ENCODE measurements around the gene STOML3.
A peak's percentile ranks its signal among the peaks of the same experiment; 100 is the strongest.
"Not testable (repeated sequence)": the region's sequence is repeated elsewhere in the genome, so short reads cannot be mapped to it uniquely, and the experiment has no call there.

STOML3 gene

GRCh38 chr13:39025433-39025839 is 34.8 kb upstream of the STOML3 start:
- no peaks in the 10 kb centered on the region for H3K27me3 ChIP-seq (ENCODE audit: insufficient read depth, low read length)
- no peaks in the 10 kb centered on the region for H3K9me3 ChIP-seq (ENCODE audit: insufficient read depth, low read depth, low read length)
- no peak overlapping the region for H3K4me3 ChIP-seq (ENCODE audit: low read length)
- H3K9ac ChIP-seq (ENCODE audit: low read depth, low read length): no peak overlapping the region
- peaks cover 95% of the 10 kb centered on the region for H3K36me3 ChIP-seq (ENCODE audit: insufficient read depth, low read length)
- 58% methylated on average over 1 of the region's 2 CpGs for WGBS
- H3K27ac ChIP-seq (ENCODE audit: low read depth, low read length): peak overlapping the region; percentile 47; the same call in 1 of the 2 replicates
- peaks cover 56% of the 10 kb centered on the region for H3K4me1 ChIP-seq (ENCODE audit: insufficient read depth, low read length)

- H3K9me3 ChIP-seq (ENCODE audit: insufficient read depth, low read depth, low read length): no peaks in the 10 kb centered on the region
- H3K27me3 ChIP-seq (ENCODE audit: insufficient read depth, low read length): no peaks in the 10 kb centered on the region
- peak overlapping the region; percentile 93 for H3K27ac ChIP-seq (ENCODE audit: low read depth, low read length)
- H3K4me3 ChIP-seq (ENCODE audit: low read length): peak overlapping the region; percentile 21
- peaks cover 56% of the 10 kb centered on the region for H3K4me1 ChIP-seq (ENCODE audit: insufficient read depth, low read length)
- peaks cover 91% of the 10 kb centered on the region for H3K36me3 ChIP-seq (ENCODE audit: insufficient read depth, low read length)
- H3K9ac ChIP-seq (ENCODE audit: low read depth, low read length): peak overlapping the region; percentile 24; the same call in 1 of the 2 replicates
These were observed 33.1 kb upstream of the STOML3 start for GRCh38 chr13:39023761-39024160.

- H3K27me3 ChIP-seq (ENCODE audit: insufficient read depth, low read length): no peaks in the 10 kb centered on the region
- WGBS: 68% methylated on average over 2 of the region's 2 CpGs
- peak overlapping the region; percentile 21 for H3K4me3 ChIP-seq (ENCODE audit: low read length)
These were observed 32.7 kb upstream of the STOML3 start for GRCh38 chr13:39023316-39023715.

GRCh38 chr13:39020853-39021462 is 30.3 kb upstream of the STOML3 start:
- Histone ChIP-seq H3K9me3 (ENCODE audit: insufficient read depth, low read depth, low read length) (no peaks in the 10 kb centered on the region), H3K36me3 (ENCODE audit: insufficient read depth, low read length) (peaks cover 91% of the 10 kb centered on the region), H3K27ac (ENCODE audit: low read depth, low read length) (no peak overlapping the region), H3K9ac (ENCODE audit: low read depth, low read length) (no peak overlapping the region), H3K27me3 (ENCODE audit: insufficient read depth, low read length) (no peaks in the 10 kb centered on the region), H3K4me3 (ENCODE audit: low read length) (no peak overlapping the region), H3K4me1 (ENCODE audit: insufficient read depth, low read length) (peaks cover 42% of the 10 kb centered on the region)
- WGBS: 92% methylated on average over 4 of the region's 4 CpGs

More at GRCh38 chr13:39023316-39023715, 32.7 kb upstream of the STOML3 start:
- peak overlapping the region; percentile 34 for H3K9ac ChIP-seq (ENCODE audit: low read depth, low read length)
- no peaks in the 10 kb centered on the region for H3K9me3 ChIP-seq (ENCODE audit: insufficient read depth, low read depth, low read length)
- peaks cover 91% of the 10 kb centered on the region for H3K36me3 ChIP-seq (ENCODE audit: insufficient read depth, low read length)
- H3K27ac ChIP-seq (ENCODE audit: low read depth, low read length): peak overlapping the region; percentile 93
- peaks cover 56% of the 10 kb centered on the region for H3K4me1 ChIP-seq (ENCODE audit: insufficient read depth, low read length)

GRCh38 chr13:39016787-39017186 is 26.2 kb upstream of the STOML3 start:
- Histone ChIP-seq H3K9ac (ENCODE audit: low read depth, low read length) (no peak overlapping the region), H3K4me3 (ENCODE audit: low read length) (no peak overlapping the region), H3K36me3 (ENCODE audit: insufficient read depth, low read length) (peaks cover 94% of the 10 kb centered on the region), H3K4me1 (ENCODE audit: insufficient read depth, low read length) (0 out of 2 replicates have a peak, but pooled peaks cover under 1% of the 10 kb centered on the region), H3K27me3 (ENCODE audit: insufficient read depth, low read length) (no peaks in the 10 kb centered on the region), H3K27ac (ENCODE audit: low read depth, low read length) (no peak overlapping the region), H3K9me3 (ENCODE audit: insufficient read depth, low read depth, low read length) (no peaks in the 10 kb centered on the region)
- WGBS: 59% methylated on average over 2 of the region's 2 CpGs

- Histone ChIP-seq H3K4me1 (ENCODE audit: insufficient read depth, low read length) (no peaks in the 10 kb centered on the region), H3K36me3 (ENCODE audit: insufficient read depth, low read length) (peaks cover 94% of the 10 kb centered on the region), H3K4me3 (ENCODE audit: low read length) (no peak overlapping the region), H3K27me3 (ENCODE audit: insufficient read depth, low read length) (no peaks in the 10 kb centered on the region), H3K27ac (ENCODE audit: low read depth, low read length) (no peak overlapping the region), H3K9me3 (ENCODE audit: insufficient read depth, low read depth, low read length) (no peaks in the 10 kb centered on the region), H3K9ac (ENCODE audit: low read depth, low read length) (no peak overlapping the region)
- WGBS: 98% methylated on average over 1 of the region's 1 CpG
These were observed 25.5 kb upstream of the STOML3 start for GRCh38 chr13:39016087-39016486.

GRCh38 chr13:39013462-39013861 is 22.8 kb upstream of the STOML3 start:
- no peak overlapping the region for H3K4me3 ChIP-seq (ENCODE audit: low read length)
- WGBS: 97% methylated on average over 5 of the region's 5 CpGs

GRCh38 chr13:39012608-39013007 is 22.0 kb upstream of the STOML3 start:
- Histone ChIP-seq H3K9ac (ENCODE audit: low read depth, low read length) (no peak overlapping the region), H3K27me3 (ENCODE audit: insufficient read depth, low read length) (no peaks in the 10 kb centered on the region), H3K9me3 (ENCODE audit: insufficient read depth, low read depth, low read length) (no peaks in the 10 kb centered on the region), H3K36me3 (ENCODE audit: insufficient read depth, low read length) (peaks cover 98% of the 10 kb centered on the region), H3K4me1 (ENCODE audit: insufficient read depth, low read length) (no peaks in the 10 kb centered on the region), H3K27ac (ENCODE audit: low read depth, low read length) (no peak overlapping the region), H3K4me3 (ENCODE audit: low read length) (no peak overlapping the region)
- WGBS: 82% methylated on average over 7 of the region's 7 CpGs

More at GRCh38 chr13:39013462-39013861, 22.8 kb upstream of the STOML3 start:
- Histone ChIP-seq H3K4me1 (ENCODE audit: insufficient read depth, low read length) (no peaks in the 10 kb centered on the region), H3K9me3 (ENCODE audit: insufficient read depth, low read depth, low read length) (no peaks in the 10 kb centered on the region), H3K27me3 (ENCODE audit: insufficient read depth, low read length) (no peaks in the 10 kb centered on the region), H3K36me3 (ENCODE audit: insufficient read depth, low read length) (peaks cover 98% of the 10 kb centered on the region), H3K27ac (ENCODE audit: low read depth, low read length) (no peak overlapping the region), H3K9ac (ENCODE audit: low read depth, low read length) (no peak overlapping the region)

GRCh38 chr13:39006371-39007111 is 15.9 kb upstream of the STOML3 start:
- H3K27ac ChIP-seq (ENCODE audit: low read depth, low read length); H3K9me3 ChIP-seq (ENCODE audit: insufficient read depth, low read depth, low read length); H3K4me1 ChIP-seq (ENCODE audit: insufficient read depth, low read length); H3K27me3 ChIP-seq (ENCODE audit: insufficient read depth, low read length): not testable (repeated sequence)
- WGBS: 68% methylated on average over 26 of the region's 29 CpGs
- Histone ChIP-seq H3K4me3 (ENCODE audit: low read length) (peak overlapping the region; percentile 27; the same call in 1 of the 2 replicates), H3K9ac (ENCODE audit: low read depth, low read length) (peak overlapping the region; percentile 29; the same call in 1 of the 2 replicates), H3K36me3 (ENCODE audit: insufficient read depth, low read length) (peaks cover 41% of the 10 kb centered on the region)

GRCh38 chr13:38998739-38999138 is 8.1 kb upstream of the STOML3 start:
- Histone ChIP-seq H3K27ac (ENCODE audit: low read depth, low read length) (no peak overlapping the region), H3K4me1 (ENCODE audit: insufficient read depth, low read length) (no peaks in the 10 kb centered on the region), H3K36me3 (ENCODE audit: insufficient read depth, low read length) (no peaks in the 10 kb centered on the region), H3K4me3 (ENCODE audit: low read length) (no peak overlapping the region), H3K27me3 (ENCODE audit: insufficient read depth, low read length) (no peaks in the 10 kb centered on the region), H3K9ac (ENCODE audit: low read depth, low read length) (no peak overlapping the region), H3K9me3 (ENCODE audit: insufficient read depth, low read depth, low read length) (no peaks in the 10 kb centered on the region; the same call in 1 of the 2 replicates)
- WGBS: 94% methylated on average over 3 of the region's 3 CpGs

- H3K27me3 ChIP-seq (ENCODE audit: insufficient read depth, low read length): no peaks in the 10 kb centered on the region
- WGBS: 90% methylated on average over 4 of the region's 4 CpGs
These were observed 2.8 kb upstream of the STOML3 start for GRCh38 chr13:38993381-38993780.

More at GRCh38 chr13:38993381-38993780, 2.8 kb upstream of the STOML3 start:
- no peak overlapping the region for H3K9ac ChIP-seq (ENCODE audit: low read depth, low read length)
- H3K36me3 ChIP-seq (ENCODE audit: insufficient read depth, low read length): no peaks in the 10 kb centered on the region
- no peaks in the 10 kb centered on the region for H3K9me3 ChIP-seq (ENCODE audit: insufficient read depth, low read depth, low read length)
- peaks cover 4% of the 10 kb centered on the region; the same call in 1 of the 2 replicates for H3K4me1 ChIP-seq (ENCODE audit: insufficient read depth, low read length)
- H3K27ac ChIP-seq (ENCODE audit: low read depth, low read length): no peak overlapping the region
- no peak overlapping the region for H3K4me3 ChIP-seq (ENCODE audit: low read length)
